Measurements from ENCODE around the gene FLRT2.

The FLRT2 gene

DNA sequence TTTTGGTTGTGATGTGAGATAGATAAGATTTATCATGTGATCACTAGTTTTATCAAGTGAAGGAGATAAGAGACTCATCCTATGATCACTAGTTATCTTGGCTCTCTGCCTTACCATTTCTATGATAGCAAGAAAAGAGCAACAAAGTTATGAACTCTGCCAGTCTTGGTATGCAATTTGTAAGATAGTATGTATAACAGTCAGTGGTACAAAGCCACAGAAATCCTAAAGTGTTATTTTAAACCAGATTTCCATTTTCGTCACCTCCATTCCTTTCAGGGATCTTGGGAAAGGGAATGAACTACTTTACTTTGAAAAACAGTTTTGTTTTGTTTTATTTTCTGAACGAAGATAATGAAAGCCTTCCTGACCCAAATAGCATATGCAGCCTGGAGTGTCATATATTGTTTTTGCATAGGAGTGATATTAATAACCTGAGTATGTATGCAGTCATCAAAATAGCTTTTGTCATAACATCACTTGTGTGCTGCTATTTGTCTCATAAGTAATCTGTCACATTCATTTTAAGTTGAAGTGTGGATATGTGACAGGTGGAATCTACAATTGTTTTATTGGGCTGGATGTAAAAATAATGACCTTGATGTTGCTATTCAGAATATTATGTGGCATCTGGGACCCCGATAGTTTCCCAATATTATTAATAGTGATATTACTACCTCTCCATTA lies 35.0 kb downstream of the FLRT2 start:
- no peak for DNase-seq (ENCODE audit: low spot score)

DNA sequence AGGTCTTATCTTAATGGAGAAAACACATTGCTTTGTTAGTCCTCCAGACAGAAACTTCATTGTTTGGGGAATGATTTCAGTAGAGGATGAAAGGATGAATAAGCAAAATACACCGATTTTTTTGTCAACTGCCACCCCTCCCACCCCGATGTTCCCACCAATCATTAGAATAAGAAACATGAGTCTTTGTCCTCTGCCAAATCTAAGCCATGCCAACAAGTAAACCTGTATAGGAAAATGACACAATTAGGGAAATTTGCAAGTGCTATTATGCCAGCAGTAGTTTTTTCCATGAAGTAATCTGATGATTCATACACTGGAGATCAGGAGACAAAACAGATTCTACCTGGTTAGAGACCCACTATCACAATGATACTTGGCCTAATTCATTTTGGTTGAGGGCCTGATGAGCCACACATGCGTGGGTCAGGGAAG lies 35.9 kb downstream of the FLRT2 start:
- DNase-seq (ENCODE audit: low spot score), result no peak

- DNase-seq (ENCODE audit: low spot score), result no peak
These were observed 36.7 kb downstream of the FLRT2 start for GRCh38 chr14:85566603-85567002.

DNA sequence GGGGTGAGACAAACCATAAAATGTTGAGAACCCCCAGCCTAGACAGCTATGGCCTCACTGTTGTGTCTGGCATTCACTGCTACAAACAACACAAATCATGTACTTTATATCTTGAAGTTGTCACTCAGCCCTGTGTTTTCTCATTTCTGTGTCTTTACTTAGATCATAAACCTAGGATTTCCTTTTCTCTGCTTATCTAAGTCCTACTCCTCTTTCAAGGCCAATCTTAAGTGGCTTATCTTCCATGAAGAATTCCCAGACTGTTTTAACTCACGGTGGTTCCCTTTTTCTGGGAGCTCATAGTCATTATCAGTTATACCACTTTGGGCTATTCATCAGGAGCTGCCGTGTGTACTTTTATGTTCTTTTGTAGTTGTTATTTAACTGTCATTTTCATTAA lies 42.1 kb downstream of the FLRT2 start:
- DNase-seq (ENCODE audit: low spot score), result no peak

GRCh38 chr14:85572845-85573244 lies 42.9 kb downstream of the FLRT2 start:
- DNase-seq (ENCODE audit: low spot score), result no peak

GRCh38 chr14:85573406-85573805 lies 43.5 kb downstream of the FLRT2 start:
- no peak for DNase-seq (ENCODE audit: low spot score)

DNA sequence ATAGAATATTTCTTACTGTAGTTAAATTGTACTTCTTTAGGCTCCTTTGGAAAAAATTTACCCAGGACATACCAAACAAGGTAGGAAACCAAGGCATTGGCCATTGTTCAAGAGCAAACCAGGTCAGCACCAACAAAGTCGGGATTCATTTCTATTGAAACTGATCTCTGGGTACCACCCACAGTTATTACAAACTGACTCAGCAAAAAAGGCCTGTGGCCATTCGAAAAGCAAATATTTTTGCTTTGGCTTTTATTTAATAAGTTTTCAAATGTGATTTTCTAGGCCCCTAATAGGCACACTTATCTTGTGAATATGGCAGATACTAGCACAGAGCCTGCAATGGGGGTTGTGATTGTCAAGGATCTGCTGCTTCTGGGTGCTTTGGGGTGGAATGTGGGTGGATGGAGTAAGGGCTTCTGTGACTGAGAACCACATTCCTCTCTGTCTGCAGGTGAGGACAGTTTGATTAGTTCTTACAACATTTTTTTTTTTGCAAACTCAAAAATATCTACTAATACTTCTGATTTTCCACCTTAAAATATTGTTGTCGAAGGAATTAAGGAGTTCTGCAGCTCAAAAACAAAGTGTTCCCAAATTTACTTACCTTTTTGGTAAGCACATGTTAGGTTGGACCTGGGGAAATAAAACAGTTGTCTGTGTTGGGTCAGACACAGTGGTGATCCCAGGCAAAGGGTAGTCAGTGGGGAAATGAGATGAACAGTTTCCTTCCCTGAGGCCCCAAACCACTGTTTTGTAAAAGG lies 45.1 kb downstream of the FLRT2 start:
- no peak for DNase-seq (ENCODE audit: low spot score)

DNA sequence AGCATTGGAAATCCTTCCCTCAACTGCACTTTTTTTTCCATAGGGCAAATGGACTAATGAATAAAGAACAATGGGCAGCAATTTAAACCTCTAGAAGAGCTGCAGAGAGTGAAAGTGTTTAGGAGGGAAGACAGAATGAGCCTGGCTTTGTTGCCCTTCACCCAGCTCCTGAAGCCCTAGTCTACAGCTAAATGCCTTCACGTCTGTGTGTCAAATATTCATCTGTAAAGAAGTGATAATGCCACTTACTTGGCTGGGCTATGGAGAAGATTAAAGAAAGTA lies 45.6 kb downstream of the FLRT2 start:
- no peak for DNase-seq (ENCODE audit: low spot score)

DNA sequence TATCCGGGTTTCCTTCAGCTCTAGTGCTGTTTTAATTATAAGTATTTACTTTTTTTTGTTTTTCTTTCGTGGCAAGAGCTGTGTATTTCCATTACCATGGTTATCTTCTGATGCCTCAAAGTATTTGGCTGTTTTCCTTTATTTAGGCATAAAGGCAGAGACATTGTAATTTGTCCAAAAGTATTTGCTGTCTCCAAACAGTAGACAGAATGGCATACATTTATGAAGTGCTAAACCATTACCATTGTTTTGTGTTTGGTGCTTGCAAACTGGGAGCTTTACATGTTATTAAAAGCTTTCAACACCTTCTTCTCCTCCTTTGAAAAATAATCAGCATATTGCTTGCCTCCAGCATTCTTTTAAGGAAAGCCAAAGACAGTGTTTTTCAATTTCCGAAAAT lies 46.3 kb downstream of the FLRT2 start:
- DNase-seq (ENCODE audit: low spot score), result no peak

DNA sequence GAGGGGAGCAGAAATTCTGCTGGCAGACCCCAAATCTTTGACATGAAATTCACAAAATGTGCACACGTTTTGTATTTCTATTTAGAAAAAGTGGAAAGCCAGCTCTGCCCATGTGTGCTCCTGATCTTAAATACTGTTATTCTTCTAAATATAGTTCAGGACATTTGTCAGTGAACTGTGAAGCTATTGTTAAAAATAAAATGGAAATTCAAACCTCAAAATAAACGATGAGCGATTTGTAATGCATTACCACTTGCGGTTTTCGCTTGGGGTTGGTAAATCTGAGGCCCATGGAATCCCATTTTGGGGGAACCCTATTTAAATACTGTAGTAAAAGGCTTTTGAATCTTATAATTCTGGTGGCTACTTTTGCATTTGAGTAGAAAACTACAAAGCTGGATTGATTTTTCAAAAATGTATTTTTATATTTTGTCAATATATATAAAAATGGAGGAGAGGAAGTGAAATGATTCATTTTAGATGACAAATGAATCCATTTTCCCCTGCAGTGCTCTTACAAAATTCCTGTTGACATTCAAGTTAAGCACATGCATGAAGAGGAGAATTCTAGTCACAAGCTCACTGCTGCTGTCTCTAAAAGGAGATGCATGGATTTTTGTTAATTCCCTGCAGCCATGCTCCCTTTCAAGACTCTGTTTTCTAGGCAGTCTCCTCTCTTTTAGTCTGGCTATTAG lies 47.1 kb downstream of the FLRT2 start:
- DNase-seq (ENCODE audit: low spot score), result no peak

DNA sequence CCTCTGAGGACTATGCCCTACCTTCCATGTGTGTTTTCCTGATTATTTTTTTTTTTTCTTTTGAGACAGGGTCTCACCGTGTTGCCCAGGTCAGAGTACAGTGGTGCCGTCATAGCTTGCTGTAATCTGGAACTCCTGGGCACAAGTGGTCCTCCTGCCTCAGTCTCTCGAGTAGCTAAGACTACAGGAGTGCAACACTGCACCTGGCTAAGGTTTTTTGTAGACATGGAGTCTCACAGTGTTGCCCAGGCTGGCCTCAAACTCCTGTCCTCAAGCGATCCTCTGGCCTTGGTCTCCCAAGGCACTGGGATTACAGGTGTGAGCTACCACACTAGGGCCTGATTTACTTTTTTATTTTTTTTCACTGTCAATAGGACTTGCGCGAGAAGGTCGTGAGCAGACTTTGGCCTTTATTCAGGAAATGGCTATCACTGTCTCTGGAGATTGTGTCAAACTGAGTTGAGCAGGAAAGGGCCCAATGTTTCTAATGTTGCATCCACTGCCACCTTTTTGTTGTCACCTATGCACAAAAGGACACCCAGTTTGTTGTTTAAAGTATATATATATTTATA lies 47.7 kb downstream of the FLRT2 start:
- DNase-seq (ENCODE audit: low spot score), result no peak

GRCh38 chr14:85578357-85578756 lies 48.4 kb downstream of the FLRT2 start:
- no peak for DNase-seq (ENCODE audit: low spot score)

- DNase-seq (ENCODE audit: low spot score), result no peak
These were observed 49.0 kb downstream of the FLRT2 start for GRCh38 chr14:85578930-85579329.

DNA sequence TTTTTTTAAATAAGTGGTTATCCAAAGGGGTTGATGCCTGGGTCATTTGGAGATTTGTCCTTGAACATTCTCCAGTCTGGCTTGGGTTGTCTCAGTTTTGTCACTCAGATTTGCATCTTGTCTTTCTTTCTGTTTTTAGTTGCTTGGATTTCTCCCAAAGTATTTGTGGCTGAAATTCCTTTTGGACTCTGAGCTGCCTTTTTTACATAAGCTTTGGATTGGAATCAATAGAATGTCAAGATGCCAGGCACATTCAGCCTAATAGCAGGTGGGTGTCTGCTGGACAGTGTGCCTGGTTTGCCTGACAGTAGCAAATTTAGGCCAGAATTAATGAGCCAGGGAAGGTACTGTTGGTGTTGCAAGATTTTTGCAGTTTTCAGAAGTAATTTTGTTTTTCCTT lies 50.0 kb downstream of the FLRT2 start:
- no peak for DNase-seq (ENCODE audit: low spot score)

GRCh38 chr14:85580536-85581140 lies 50.7 kb downstream of the FLRT2 start:
- DNase-seq (ENCODE audit: low spot score), result no peak

DNA sequence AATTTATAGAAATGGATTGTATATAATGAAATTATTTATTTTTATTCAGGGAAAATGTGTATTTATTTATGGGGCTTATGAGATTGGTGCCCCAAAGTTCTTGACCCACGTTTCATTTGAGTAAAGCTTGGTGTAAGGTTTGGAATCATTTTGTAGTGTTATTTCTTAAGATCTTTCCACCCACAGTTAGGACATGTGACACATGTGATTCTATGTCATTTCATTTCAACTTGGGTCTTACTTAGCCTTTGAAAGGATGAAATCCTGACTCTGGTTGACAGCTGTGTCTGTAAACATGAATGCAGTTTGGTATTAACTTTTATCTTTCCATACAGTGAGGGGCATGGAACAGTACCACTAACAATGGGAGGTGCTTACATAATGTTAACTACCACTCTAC lies 51.7 kb downstream of the FLRT2 start:
- DNase-seq (ENCODE audit: low spot score), result no peak

- no peak for DNase-seq (ENCODE audit: low spot score)
These were observed 53.4 kb downstream of the FLRT2 start for GRCh38 chr14:85583380-85583779.

- no peak for DNase-seq (ENCODE audit: low spot score)
These were observed 54.5 kb downstream of the FLRT2 start for GRCh38 chr14:85584481-85584880.

DNA sequence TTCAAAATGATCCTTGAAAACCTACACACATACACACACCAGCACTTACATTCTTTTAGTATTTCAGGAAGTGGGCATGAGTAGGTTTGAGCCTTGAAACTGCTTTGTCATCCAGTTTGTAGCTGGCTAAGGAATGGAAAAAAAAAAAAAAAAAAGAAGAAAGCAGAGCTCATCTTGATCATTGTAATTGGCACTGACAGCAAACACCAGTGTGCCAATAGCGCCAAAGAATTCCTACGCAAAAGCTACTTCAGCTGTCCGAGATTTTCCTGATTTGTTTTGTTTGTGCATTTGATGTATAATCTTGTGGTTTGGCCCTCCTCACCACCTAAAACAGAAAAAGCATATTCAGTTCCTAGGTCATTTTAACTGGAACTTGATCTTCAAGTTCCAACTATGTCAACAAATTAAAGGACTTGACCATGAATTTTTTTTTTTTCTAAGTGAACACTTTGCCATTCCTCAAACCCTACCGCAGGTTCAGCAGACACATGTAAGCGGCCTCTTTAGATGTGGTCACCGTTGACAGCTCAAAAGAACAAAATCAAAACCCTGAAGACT lies 57.3 kb downstream of the FLRT2 start:
- DNase-seq (ENCODE audit: low spot score), result no peak

DNA sequence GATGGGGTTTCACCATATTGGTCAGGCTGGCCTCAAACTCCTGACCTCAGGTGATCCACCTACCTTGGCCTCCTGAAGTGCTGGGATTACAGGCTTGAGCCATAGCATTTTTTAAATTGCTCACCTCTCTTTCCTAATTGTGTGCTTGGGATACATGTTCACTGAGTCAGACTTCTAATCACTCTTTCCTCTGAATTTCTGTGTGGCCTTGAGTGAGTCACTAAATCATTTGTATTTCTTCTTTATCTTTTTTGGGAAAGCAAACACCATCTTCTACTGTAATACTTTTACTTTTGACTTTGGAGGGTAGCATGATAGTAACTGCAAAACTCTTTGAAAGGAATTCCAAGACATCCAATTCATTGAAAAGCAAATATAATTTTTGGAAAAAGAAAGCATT lies 60.8 kb downstream of the FLRT2 start:
- DNase-seq (ENCODE audit: low spot score), result no peak

GRCh38 chr14:85594217-85594616 lies 64.3 kb downstream of the FLRT2 start:
- DNase-seq (ENCODE audit: low spot score), result no peak

DNA sequence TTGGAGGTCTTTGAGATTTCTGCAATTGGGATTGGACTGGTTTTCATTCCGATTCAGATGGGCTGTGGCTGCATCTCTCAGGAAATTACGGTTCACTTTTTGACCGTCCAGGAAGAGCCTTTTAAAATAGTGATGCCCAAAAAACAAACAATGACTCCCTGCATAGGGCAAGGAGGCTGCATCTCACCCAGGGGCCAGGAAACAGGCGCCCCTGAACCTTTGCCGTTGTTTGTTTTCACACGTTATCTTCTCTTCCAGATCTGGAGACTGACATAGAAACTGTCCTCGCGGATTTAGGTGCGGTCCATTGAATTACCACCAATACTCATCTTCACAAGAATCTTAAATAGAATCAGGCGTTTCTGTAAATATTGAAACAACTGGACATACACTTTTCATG lies 66.0 kb downstream of the FLRT2 start:
- DNase-seq (ENCODE audit: low spot score), result no peak

Measured in CD4-positive, alpha-beta T cell treated with Interleukin-6 at 100 ng/mL for 8 hours (primary cell).